HG03103 (cell line): ENCODE data around the gene NRG3.

ENCODE experiments used
- ATAC-seq: cut with Tn5 transposase; IDR thresholded peaks from one replicate; pipeline ENCODE4 v1.9.1; 2021; ENCODE audit warnings: low read depth; ENCODE audit not compliant: unreplicated experiment

The NRG3 gene

GRCh38 chr10:82075605-82076004 lies 200.6 kb downstream of the NRG3 start:
- ATAC-seq: no peak

- no peak for ATAC-seq
Observed at GRCh38 chr10:82084496-82084895, 209.5 kb downstream of the NRG3 start.

- no peak for ATAC-seq
Observed at GRCh38 chr10:82084904-82085303, 209.9 kb downstream of the NRG3 start.

GRCh38 chr10:82089327-82089726 lies 214.3 kb downstream of the NRG3 start:
- no peak for ATAC-seq

- ATAC-seq: no peak
Observed at GRCh38 chr10:82091413-82091812, 216.4 kb downstream of the NRG3 start.

GRCh38 chr10:82092111-82092510 lies 217.1 kb downstream of the NRG3 start:
- ATAC-seq: no peak

GRCh38 chr10:82124713-82125112 lies 249.7 kb downstream of the NRG3 start:
- ATAC-seq: no peak

GRCh38 chr10:82128527-82128926 lies 253.5 kb downstream of the NRG3 start:
- ATAC-seq: no peak

GRCh38 chr10:82136103-82136502 lies 261.1 kb downstream of the NRG3 start:
- no peak for ATAC-seq

GRCh38 chr10:82144153-82144552 lies 269.2 kb downstream of the NRG3 start:
- no peak for ATAC-seq

- no peak for ATAC-seq
Observed at GRCh38 chr10:82148764-82149163, 273.8 kb downstream of the NRG3 start.

- no peak for ATAC-seq
Observed at GRCh38 chr10:82149674-82150073, 274.7 kb downstream of the NRG3 start.

- ATAC-seq: no peak
Observed at GRCh38 chr10:82150123-82150900, 275.3 kb downstream of the NRG3 start.

- no peak for ATAC-seq
Observed at GRCh38 chr10:82160307-82160706, 285.3 kb downstream of the NRG3 start.

GRCh38 chr10:82161264-82161663 lies 286.3 kb downstream of the NRG3 start:
- ATAC-seq: no peak

- ATAC-seq: no peak
Observed at GRCh38 chr10:82162549-82163195, 287.7 kb downstream of the NRG3 start.

GRCh38 chr10:82171899-82172298 lies 296.9 kb downstream of the NRG3 start:
- no peak for ATAC-seq

GRCh38 chr10:82176587-82176986 lies 301.6 kb downstream of the NRG3 start:
- no peak for ATAC-seq

GRCh38 chr10:82190432-82191260 lies 315.7 kb downstream of the NRG3 start:
- no peak for ATAC-seq

GRCh38 chr10:82191653-82192052 lies 316.7 kb downstream of the NRG3 start:
- no peak for ATAC-seq

GRCh38 chr10:82192665-82193064 lies 317.7 kb downstream of the NRG3 start:
- no peak for ATAC-seq
